H7 (cell line): ENCODE measurements around the gene NKG7. TPM values are rescaled to one million over a fixed set of nuclear protein-coding genes. Genes with fewer than 3 reads are reported as not detected.

Experiments
- DNase-seq: peaks from one replicate; pipeline ENCODE4 v3.0.0; 2012
- H3K27me3 ChIP-seq: 2 replicates; pipeline ENCODE4 v1.6.0; 2011; ENCODE audit warnings: mild to moderate bottlenecking, low read length; ENCODE audit not compliant: control insufficient read depth, insufficient read depth
- H3K36me3 ChIP-seq: replicated peaks from 2 replicates; pipeline ENCODE4 v1.5.1; 2011; ENCODE audit warnings: low read length; ENCODE audit not compliant: control insufficient read depth, insufficient read depth
- H3K4me3 ChIP-seq: 2 replicates; pipeline ENCODE4 v1.5.1; 2011; ENCODE audit warnings: low read depth, mild to moderate bottlenecking, control low read depth, low read length, moderate library complexity; ENCODE audit not compliant: insufficient read depth
- total RNA-seq: library from RNA; depleted of rRNA; stranded (reverse); fragments of >200 nt; shearing (Covaris generic); gene quantifications from 2 replicates; pipeline ENCODE4 v1.2.3, GENCODE V29; 2014; rRNA removed

NKG7 gene
- total RNA-seq, 1 experiment from 2014 or later: not detected

DNA sequence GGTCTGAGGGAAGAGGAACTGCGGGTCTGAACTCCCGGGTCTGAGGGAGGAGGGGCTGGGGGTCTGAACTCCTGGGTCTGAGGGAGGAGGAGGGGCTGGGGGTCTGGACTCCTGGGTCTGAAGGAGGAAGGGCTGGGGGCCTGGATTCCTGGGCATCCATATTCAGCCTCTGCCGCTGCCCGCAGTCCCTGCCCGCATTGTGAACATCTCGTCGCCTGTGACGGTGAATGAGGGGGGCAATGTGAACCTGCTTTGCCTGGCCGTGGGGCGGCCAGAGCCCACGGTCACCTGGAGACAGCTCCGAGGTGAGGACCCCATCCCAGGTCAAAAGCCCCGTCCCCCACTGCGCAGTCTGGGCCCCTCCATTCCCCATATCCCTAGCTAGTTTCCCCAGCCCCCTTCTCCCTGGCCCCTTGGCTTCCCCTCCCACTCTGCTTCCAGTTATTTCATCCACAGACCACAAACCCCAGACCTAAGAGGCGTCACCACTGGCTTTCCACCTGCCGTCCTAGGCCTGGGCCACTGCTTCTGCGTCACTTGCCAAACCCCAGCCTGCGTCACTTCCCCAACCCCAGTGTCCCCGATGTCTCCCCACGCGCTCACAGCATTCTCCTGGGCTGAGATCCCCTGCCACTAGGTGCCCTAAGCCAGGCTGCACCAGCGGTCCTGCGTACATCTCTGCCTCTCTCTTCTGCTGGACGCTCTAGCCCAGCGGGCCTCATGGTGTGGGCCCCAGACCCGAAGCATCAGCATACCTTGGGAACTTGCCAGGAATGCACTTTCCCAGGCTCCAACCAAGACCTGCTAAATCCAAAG is 47.1 kb downstream of the NKG7 start:
- no peaks in the 10 kb centered on the region; the same call in 1 of the 2 replicates for H3K36me3 ChIP-seq
- H3K4me3 ChIP-seq: no peak overlapping the region
- H3K27me3 ChIP-seq: peaks cover 9% of the 10 kb centered on the region
- DNase-seq: peak; percentile 41

DNA sequence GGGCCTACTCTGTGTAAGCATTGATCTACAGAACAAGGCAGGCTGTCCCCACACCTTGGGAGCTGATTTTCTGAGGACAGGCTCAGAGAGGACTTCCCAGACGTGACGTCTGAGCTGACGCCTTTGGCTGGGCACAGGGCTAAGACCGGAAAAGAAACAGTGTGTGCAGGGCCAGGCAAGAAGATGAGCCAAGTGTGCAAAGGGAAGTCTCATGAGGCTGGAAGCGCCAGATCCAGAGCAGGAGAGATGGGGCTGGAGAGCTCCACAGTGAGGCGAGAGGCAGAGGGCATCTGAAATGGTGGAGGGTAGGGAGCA is 48.3 kb downstream of the NKG7 start:
- Histone ChIP-seq H3K36me3 (no peaks in the 10 kb centered on the region; the same call in 1 of the 2 replicates), H3K4me3 (no peak overlapping the region), H3K27me3 (peaks cover 9% of the 10 kb centered on the region)
- DNase-seq: no peak

DNA sequence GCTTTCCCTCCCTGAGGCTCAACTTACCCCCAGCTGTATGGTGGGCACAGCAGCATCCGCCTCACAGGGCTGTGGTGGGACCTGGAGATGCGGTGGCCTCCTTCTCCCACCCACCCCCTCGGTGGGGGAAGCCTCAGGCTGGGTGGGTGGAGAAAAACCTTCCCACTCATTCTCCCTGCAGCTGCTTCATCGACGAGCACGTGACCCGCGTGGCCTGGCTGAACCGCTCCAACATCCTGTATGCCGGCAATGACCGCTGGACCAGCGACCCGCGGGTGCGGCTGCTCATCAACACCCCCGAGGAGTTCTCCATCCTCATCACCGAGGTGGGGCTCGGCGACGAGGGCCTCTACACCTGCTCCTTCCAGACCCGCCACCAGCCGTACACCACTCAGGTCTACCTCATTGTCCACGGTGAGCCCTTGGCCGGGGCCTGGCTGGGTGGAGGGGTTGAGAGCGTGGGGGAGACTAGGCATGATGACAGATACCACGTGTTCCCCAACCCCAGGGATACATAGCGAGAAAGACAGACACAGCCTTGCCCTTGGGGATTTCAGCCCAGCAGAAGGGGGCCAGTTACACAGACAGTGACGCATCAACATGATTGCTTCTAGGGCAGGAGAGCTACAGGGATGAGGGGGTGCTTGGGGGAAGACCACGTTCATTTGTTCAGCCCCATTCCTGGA is 48.8 kb downstream of the NKG7 start:
- peaks cover 9% of the 10 kb centered on the region for H3K27me3 ChIP-seq
- H3K36me3 ChIP-seq: no peaks in the 10 kb centered on the region; the same call in 1 of the 2 replicates
- DNase-seq: peak; percentile 32
- no peak overlapping the region for H3K4me3 ChIP-seq

DNA sequence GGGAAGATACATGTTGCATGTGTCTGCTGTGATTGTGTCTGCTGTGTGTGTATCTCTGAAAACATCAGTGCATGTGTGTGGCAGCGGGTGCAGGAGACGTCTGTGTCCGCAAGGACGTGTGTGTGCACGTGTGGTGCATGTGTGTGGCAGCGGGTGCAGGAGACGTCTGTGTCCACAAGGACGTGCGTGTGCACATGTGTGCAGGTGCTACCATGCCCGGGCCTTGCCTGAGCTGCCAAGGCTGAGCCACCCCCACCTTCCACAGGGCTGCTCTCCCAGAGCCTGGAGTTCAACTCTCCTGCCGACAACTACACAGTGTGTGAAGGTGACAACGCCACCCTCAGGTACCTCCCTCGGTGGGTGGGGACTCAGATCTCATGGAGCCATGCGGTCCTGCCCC is 50.7 kb downstream of the NKG7 start:
- no peaks in the 10 kb centered on the region; the same call in 1 of the 2 replicates for H3K36me3 ChIP-seq
- DNase-seq: peak; percentile 30
- H3K4me3 ChIP-seq: no peak overlapping the region
- H3K27me3 ChIP-seq: peaks cover 2% of the 10 kb centered on the region; the same call in 1 of the 2 replicates

Other genes starting within 250 kb of the NKG7 start
- gene SIGLEC9, start 247.7 kb downstream of the NKG7 start, total RNA-seq: not detected in 2 replicates
- not detected in 2 replicates for gene SIGLEC7, start 230.4 kb downstream of the NKG7 start, total RNA-seq
- gene CD33, start 147.6 kb downstream of the NKG7 start, total RNA-seq: 0.04 and 0.28 TPM in 2 replicates
- gene SIGLECL1, start 121.6 kb downstream of the NKG7 start, total RNA-seq: not detected in 2 replicates
- 18.2 and 24.5 TPM in 2 replicates for gene IGLON5, start 61.0 kb downstream of the NKG7 start, total RNA-seq
- gene VSIG10L, start 30.5 kb downstream of the NKG7 start, total RNA-seq: 9.6 and 13.2 TPM in 2 replicates
- 106 and 125 TPM in 2 replicates for gene ETFB, start 6.3 kb downstream of the NKG7 start, total RNA-seq
- 0.89 and 1.2 TPM in 2 replicates for gene CLDND2, start 3.7 kb downstream of the NKG7 start, total RNA-seq
- not detected in 2 replicates for gene LIM2, start 15.3 kb upstream of the NKG7 start, total RNA-seq
- 3.2 and 5.4 TPM in 2 replicates for gene C19orf84, start 17.9 kb upstream of the NKG7 start, total RNA-seq
- not detected in 2 replicates for gene SIGLEC10, start 45.0 kb upstream of the NKG7 start, total RNA-seq
- not detected in 2 replicates for gene SIGLEC8, start 85.8 kb upstream of the NKG7 start, total RNA-seq
- not detected in 2 replicates for gene CEACAM18, start 105.9 kb upstream of the NKG7 start, total RNA-seq
- not detected in 2 replicates for gene SIGLEC12, start 129.1 kb upstream of the NKG7 start, total RNA-seq
- gene SIGLEC6, start 159.0 kb upstream of the NKG7 start, total RNA-seq: not detected in 2 replicates
- gene ZNF175, start 198.6 kb upstream of the NKG7 start, total RNA-seq: 2.4 and 3.0 TPM in 2 replicates